HK-2 (cell line): ENCODE data around the gene PLCB3.

ENCODE experiments used
- DNase-seq: peaks from one replicate; pipeline ENCODE4 v3.0.0-alpha.2; 2018; ENCODE audit not compliant: unreplicated experiment

Gene PLCB3

DNA sequence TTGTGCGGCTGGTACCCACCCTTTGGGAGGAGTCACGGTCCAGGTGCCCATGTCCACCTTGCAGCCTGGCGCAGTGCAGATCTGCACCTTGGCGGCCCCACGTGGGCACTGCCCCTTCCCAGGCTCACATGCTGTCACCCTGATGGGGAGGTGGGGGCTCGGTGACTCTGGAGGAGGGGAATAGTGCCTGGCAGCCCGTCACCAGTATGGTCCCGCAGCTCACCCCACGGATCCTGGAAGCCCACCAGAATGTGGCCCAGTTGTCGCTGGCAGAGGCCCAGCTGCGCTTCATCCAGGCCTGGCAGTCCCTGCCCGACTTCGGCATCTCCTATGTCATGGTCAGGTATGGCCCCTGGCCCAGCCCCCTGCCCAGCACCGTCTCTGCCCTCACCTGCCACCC lies 30.5 kb upstream of the PLCB3 start:
- DNase-seq = no peak

DNA sequence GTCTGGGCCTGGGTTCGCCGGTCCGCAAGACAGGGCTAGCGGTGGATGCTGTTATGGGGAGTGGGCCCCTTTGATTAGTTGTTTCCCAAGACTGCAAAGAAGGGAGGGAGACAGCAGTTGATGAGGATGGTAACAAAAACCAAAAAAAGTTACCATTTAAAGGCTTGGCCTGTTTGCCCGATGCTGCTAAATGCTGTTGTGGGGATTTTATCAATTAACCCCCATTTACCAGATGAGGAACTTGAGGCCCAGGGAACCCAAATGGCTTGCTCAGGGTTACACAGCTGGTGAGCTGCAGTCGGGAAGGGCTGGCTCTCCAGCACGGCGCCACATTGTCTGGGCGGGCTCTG lies 28.7 kb upstream of the PLCB3 start:
- DNase-seq = no peak

DNA sequence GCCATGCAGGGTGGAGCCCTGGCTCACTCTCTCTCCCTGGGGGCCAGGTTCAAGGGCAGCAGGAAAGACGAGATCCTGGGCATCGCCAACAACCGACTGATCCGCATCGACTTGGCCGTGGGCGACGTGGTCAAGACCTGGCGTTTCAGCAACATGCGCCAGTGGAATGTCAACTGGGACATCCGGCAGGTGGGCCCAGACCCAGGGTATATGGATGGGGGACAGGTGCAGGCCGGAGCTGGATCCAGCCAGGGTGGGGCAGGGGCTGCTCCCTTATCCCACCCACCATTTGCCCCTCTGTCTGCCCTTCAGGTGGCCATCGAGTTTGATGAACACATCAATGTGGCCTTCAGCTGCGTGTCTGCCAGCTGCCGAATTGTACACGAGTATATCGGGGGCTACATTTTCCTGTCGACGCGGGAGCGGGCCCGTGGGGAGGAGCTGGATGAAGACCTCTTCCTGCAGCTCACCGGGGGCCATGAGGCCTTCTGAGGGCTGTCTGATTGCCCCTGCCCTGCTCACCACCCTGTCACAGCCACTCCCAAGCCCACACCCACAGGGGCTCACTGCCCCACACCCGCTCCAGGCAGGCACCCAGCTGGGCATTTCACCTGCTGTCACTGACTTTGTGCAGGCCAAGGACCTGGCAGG lies 28.2 kb upstream of the PLCB3 start:
- no peak for DNase-seq

DNA sequence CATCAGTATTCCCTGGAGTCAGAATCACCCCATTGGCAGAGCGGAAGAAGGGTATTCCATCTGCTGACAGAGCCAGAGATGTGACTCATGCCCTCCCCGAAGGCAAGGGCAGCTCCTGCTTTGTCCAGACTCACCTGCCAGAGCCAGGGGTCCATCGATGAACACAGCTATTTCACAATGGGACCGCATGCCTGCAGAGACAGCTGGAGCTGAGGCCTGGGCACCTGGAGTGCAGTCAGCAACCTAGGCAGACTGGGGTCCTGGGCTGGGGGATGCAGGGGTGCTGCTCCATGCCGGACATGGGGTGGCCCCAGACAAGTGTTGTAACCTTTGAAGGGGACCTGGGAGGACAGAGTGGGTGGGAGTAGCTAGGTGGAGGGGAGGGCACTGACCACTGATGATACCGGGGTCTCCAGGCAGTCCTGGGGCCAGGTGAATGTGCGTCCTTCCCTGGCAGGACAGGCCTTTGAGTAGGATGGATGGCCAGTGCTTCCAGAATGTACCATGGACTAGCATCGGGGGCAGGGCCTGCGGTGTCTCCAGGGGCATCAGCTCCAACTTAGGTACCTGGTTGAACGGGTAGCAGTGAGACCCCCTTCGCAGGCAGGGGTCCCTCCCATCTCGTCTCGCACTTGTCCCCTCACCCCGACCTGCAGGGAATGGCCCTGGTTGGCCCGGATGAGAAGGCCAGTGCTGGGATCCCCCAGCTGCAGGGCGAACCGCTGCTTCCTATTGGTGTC lies 27.0 kb upstream of the PLCB3 start:
- DNase-seq = no peak

DNA sequence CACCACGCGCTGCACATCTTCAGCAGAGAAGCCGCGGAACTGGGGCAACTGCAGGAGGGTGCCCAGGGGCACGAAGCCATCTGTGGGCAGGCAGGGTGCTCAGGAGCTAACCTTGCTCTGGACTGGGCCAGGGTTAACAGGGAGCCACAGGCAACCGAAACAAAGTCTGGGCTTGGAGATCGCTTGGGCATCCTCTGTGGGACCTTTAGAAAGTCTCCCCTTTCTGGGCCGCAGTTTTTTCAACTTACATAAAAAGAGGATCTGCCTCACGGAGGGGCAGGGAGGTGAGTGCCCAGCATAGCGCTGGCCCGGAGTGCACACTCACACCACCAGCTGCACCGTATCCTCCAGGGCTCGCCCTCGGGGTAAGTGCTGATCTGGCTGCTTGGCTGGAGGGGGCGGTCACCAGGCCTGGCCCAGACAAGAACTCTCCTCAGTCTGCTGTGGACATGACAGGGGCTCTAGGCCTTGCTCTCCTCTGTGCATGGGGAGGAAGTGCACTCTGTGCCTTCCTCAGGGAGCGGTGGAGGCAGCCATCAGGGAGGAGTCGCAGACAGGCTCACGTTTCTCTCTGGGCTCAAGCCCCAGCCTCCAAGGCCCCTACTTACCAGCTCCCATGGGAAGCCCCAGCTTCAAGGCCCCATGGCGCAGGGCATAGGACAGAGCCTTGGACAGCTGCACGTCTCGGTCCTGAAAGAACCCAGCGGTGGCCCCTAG lies 26.3 kb upstream of the PLCB3 start:
- no peak for DNase-seq

DNA sequence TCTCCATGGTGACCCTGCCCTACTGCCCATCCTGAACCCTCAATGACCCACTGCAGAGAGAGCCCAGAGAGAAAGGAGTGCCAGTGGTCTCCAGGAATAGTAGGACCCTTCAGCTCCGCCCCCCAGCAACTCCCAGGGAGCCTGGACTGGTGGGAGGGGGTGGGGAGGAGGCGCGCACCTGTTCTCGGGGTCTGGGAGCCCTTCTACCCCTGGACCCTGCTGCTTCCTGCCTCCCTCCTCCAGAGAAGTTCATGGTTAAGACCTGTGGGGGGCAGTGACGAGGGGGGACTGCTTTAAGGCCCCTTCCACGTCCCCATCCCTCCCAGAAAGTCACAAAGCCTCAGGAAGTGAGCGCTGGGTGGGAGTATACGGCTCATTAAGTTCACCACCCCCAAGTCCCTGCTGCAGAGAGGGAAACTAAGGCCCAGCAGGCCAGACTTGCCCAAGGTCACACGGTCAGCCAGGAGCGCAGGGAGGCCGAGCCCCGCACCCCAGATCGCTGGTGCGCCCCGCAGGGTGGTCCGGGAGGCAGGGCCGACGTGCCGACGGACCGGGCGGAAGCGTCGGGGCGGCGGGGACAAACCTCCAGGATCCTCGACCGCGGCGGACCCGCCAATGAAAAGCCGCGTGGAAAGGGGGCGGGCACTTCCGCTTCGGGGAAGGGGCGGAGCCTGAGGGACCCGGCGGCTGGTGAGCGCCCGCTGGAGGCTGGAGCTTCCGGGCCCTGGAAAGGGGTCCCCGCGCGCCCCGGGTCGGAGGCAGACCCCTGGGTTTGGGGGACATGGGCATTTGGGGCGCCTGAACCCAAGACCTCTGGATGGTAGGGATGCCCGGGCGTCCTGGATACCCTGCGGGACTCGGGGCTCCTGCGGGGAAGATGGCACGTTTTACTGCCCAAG lies 25.5 kb upstream of the PLCB3 start, which contains the start of the genes NUDT22 and TRPT1:
Gene NUDT22 (plus strand): TSS at position 667 of the 899 bp plus-strand sequence. CDS start 379 bp downstream, outside the sequence.
Gene TRPT1 (minus strand): TSS at position 579 of the 899 bp plus-strand sequence. CDS start 326 bp downstream, at position 253.
- DNase-seq = peak; percentile 84

DNA sequence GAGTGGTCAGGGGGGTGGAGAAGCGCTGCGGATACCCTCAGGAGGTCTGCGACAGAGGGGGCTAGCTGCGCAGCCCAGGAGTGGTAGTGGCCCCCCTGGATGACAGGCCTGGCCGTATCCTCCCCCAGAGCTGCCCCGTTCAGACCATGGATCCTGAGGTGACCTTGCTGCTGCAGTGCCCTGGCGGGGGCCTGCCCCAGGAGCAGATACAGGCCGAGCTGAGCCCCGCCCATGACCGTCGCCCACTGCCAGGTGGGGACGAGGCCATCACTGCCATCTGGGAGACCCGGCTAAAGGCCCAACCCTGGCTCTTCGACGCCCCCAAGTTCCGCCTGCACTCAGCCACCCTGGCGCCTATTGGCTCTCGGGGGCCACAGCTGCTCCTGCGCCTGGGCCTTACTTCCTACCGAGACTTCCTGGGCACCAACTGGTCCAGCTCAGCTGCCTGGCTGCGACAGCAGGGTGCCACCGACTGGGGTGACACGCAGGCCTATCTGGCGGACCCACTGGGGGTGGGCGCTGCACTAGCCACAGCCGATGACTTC lies 24.8 kb upstream of the PLCB3 start:
- DNase-seq = no peak

DNA sequence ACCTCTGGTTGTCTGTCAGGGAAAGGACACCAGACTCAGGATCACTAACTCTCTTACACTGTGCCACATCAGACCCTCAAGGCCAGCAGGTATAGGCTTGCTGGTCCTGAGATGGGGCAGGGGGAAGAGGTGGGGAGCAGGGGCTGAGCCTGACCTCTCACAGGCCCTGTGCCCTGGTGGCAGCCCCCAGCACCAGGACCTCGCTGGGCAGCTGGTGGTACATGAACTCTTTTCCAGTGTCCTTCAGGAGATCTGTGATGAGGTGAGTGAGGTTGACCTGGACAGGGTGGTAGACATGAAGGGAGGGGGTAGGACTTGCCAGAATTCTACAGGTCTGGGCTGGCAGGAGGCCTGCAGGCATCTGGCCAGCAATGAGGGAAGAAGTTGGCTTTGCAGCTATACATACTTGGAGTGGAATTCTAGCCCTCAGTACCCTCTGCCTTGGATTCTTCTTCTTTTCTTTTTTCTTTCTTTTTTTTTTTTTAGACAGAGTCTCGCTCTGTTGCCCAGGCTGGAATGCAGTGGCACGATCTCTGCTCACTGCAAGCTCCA lies 23.8 kb upstream of the PLCB3 start:
- DNase-seq = no peak

DNA sequence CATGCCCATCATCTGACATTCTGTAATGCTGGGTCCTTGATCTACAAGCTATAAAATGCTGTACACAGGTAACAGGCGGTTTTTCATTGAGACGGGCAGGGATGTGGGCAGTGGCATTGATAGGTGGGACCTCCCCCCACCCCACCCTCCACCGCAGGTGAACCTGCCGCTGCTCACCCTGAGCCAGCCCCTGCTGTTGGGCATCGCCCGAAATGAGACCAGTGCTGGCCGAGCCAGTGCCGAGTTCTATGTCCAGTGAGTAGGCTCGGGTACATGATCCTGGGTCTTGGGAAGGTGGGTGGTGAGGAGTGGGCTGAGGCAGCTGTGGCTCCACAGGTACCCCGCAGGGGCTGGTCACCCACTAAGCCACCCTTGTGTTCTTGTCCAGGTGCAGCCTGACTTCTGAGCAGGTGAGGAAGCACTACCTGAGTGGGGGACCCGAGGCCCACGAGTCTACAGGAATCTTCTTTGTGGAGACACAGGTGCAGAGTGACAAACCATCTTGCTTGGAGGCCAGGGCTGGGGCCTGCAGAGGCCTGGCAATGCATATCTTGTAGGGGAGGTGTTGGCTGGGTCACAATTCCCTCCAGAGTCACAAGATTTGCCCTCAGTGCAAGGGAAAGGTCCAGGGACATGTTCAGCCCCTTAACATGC lies 22.1 kb upstream of the PLCB3 start:
- DNase-seq = no peak

DNA sequence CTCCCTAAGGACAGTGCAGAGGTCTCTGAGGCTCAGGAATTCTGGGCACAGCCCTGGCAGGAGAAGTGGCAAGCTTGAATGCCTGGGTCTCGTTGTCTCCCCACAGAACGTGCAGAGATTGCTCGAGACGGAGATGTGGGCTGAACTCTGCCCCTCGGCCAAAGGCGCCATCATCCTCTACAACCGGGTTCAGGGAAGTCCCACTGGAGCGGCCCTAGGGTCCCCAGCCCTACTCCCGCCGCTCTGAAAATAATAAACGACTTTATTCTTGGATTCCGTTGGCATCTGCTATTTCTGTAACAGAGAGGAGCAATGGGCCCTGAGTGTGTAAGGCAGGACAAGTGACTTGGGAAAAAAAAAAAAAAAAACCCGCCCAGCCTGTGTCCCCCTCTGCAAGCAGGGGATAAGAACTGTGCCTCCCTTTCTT lies 21.6 kb upstream of the PLCB3 start:
- no peak for DNase-seq

DNA sequence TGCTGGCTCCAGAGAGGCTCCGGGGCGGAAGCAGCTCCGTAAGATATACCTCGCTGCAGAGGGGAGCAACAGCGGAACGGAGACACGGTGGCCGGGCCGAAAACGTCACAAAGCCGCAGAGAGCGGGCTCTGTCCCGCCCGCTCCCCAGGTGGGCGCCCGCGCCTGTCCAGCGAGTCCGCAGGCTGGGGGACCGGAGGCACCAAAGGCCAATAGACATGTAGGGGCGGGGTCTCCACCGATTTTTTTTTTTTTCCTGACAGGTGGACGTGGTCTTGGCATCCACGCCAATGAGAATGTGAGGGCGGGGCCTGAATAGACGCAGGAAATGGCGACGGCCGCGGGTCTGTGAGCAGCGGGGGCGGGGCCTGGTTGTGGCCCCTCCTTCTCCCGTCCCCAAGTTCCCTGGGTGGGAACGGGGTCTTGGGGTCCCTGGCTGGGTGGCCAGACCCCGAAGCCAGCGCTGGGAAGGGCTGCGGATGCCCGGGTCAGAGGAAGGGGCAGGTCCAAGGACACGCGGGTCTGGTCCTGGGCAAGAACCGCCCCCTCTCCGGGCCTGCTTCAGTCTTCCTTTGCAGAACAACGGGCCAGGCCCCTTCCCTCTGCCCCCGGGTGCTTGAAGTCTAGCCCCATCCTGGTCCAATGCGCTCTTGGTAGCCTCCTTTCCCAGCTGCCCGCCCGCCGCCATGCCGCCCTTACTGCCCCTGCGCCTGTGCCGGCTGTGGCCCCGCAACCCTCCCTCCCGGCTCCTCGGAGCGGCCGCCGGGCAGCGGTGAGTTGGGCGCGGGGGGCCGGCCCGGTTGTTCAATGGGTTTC lies 21.0 kb upstream of the PLCB3 start, which contains the start of gene DNAJC4:
Gene DNAJC4 (plus strand): TSS at position 378 of the 814 bp plus-strand sequence. CDS start 307 bp downstream, at position 685.
- DNase-seq = peak; percentile 85

DNA sequence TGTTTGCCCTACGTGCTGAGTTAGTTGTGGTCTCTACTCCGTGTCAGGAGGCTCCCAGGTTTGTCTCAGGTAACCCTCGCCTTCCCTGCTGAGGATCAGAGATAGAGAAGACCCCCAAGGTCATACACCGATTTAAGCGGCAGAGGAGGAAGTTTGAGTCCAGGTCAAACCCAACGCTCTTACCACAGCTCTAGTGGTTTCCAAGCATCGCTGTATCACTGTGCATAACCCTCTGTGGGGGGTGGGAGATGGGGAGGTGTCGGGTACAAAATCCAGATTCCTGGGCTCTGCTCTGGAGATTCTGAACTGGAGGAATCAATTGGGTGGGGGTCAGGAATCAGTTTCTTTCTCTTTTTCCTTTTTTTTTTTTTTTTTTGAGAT lies 20.4 kb upstream of the PLCB3 start:
- no peak for DNase-seq

DNA sequence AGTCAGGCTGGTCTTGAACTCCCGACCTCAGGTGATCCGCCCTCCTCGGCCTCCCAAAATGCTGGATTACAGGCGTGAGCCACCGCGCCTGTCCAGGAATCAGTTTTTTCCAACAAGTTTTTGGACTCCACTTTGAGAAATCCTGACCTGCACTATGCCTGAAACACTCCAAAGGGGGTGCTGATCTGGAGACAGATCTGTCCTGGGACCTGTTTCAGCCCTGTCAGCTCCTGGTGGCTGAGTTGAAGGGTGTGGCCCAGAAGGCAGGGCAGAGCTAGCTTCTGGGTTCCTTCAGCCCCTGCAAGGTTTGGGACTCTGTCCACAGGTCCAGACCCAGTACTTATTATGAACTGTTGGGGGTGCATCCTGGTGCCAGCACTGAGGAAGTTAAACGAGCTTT lies 19.8 kb upstream of the PLCB3 start:
- no peak for DNase-seq

DNA sequence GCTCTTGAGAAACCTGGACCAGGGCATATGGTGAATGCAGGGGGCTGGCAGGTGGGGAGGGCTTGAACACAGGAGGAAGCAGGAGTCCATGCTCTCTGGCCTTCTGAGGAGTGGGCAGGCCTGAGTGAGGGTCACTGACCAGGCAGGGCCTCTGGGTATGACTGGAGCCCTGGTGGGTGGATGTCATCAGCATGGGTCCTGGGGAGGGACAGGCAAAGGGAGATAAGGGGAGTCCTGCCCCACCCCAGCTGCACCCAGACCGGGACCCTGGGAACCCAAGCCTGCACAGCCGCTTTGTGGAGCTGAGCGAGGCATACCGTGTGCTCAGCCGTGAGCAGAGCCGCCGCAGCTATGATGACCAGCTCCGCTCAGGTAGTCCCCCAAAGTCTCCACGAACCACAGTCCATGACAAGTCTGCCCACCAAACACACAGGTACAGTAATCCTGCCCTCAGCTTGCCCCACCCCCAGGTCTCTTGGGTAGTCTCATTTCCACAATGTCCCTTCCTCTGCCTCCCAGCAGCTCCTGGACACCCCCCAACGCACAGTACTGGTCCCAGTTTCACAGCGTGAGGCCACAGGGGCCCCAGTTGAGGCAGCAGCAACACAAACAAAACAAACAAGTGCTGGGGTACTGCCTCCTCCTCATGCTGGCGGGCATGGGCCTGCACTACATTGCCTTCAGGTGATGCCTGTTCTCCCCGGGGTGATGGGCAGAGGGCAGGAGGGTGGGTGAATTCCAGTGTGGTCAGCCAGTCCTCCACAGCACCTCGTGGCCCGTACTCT lies 19.0 kb upstream of the PLCB3 start:
- no peak for DNase-seq

DNA sequence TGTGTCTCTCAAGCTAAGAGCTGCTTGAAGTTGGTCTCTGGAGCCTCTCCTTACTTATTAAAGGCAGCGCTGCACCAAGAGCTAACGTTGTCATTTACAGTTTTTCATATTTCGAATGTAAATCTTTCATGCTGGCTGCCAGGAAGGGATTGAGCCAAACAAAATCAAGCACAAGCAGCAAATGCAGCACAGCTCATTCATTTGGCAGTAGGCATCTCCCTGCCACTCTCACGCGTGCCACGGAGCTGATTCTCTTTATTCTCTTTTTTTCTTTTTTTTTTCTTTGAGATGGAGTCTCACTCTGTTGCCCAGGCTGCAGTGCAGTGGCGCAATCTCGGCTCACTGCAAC lies 18.4 kb upstream of the PLCB3 start:
- no peak for DNase-seq

DNA sequence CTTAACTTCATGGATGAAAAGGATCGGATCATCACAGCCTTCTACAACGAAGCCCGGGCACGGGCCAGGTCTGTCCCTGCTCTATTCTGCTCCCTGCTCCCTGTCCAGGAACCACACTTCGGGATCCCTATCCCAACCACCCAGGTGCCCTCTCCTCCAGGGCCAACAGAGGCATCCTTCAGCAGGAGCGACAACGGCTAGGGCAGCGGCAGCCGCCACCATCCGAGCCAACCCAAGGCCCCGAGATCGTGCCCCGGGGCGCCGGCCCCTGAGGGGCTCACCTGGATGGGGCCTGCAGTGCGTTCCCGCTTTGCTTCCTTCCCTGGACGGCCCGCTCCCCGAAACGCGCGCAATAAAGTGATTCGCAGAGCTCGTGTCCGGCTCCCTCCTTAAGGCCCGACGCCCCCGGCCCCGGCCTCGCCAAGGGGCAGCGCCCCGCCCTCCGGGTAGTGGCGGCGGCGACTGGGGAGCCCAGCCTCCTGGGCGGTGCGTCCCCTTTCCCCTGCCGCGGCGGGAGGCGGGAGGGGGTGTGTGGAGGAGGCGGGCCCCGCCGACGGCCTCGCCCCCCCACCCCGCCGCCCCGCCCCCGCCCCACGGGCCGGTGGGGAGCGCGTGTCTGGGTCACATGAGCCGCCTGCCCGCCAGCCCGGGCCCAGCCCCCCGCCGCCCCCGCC lies 17.3 kb upstream of the PLCB3 start, which contains the start of gene VEGFB:
Gene VEGFB (plus strand): TSS at position 672 of the 674 bp plus-strand sequence. CDS start 250 bp downstream, outside the sequence.
- DNase-seq = peak; percentile 57

DNA sequence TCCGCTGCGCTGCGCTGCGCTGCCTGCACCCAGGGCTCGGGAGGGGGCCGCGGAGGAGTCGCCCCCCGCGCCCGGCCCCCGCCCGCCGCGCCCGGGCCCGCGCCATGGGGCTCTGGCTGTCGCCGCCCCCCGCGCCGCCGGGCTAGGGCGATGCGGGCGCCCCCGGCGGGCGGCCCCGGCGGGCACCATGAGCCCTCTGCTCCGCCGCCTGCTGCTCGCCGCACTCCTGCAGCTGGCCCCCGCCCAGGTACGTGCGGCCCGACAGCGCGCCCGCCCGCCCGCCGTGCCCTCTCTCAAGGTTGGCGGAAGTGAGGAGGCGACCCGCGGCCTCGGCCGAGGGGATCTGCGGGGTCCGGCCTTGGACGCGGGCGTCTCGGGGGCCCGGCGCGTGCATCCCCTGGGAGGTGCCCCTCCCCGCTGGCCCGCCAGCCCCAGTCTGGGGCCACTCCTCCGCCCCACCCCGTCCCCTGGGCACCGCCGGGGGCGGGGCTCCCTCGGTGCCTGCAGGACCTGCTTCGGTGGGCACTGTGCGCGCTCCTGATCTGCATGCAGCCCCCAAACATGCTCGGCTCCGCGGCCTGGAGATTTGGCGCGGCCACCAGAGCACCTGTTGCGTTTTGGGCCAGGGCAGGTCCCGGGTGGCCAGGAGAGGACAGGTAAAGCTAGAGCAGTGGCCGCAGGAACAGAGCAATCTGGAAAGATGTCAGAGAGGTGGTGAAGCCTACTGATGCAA lies 16.5 kb upstream of the PLCB3 start:
- no peak for DNase-seq
